ENCODE measurements around the gene LRRC46.

The LRRC46 gene

DNA sequence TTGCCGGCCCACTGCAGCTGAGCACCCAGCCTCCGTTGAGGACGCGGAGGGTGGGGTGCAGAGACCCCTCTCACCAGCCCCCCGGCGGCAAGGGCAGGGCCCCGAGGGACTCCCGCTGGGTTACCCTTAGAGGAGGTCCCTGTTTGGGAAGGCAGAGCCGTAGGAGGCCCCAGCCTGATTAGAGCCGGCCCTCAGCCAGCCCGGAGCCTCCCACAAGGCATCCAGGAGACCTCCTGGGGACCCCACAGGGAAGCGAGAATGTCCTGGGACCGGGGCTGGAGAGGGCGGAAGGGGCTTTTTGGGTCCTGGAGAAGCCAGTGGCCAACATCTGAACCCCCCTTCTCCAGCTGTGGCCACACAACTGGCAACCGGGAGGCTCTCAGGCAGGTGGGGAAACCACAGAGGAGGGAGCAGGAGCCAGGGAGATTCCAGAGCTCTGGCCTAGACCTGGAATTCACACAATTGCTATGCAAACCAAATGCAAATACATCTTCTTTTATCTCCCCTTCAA is 41.2 kb downstream of the LRRC46 start:
- Histone ChIP-seq H3K79me2 (ENCODE audit: insufficient read depth, low read length) (no peaks in the 10 kb centered on the region), H3K36me3 (ENCODE audit: insufficient read depth, low read length) (no peaks in the 10 kb centered on the region), H3K4me1 (ENCODE audit: insufficient read depth, low read length, severe bottlenecking) (no peaks in the 10 kb centered on the region), H3K4me2 (ENCODE audit: low read length) (no peak overlapping the region), H3K9ac (ENCODE audit: low read length) (no peak overlapping the region), H3K9me3 (ENCODE audit: low read length) (no peaks in the 10 kb centered on the region), H3K27ac (ENCODE audit: low read depth, low read length, poor library complexity, severe bottlenecking) (no peak overlapping the region), H3K4me3 (ENCODE audit: low read depth, low read length, poor library complexity, severe bottlenecking) (no peak overlapping the region), H4K20me1 (ENCODE audit: insufficient read depth, low read length) (no peaks in the 10 kb centered on the region), H2AFZ (ENCODE audit: low read length) (no peak overlapping the region), H3K9me2 (ENCODE audit: low read depth, low read length) (no peaks in the 10 kb centered on the region), H3F3A (ENCODE audit: insufficient read depth, low read length) (no peaks in the 10 kb centered on the region), H3K27me3 (ENCODE audit: insufficient read depth, low read length) (peaks cover 10% of the 10 kb centered on the region)
- TF ChIP-seq EZH2 (IDR thresholded peaks at IDR 0.05; ENCODE audit: borderline replicate concordance, low read length), result no peak
- TF ChIP-seq, protein P1, sequence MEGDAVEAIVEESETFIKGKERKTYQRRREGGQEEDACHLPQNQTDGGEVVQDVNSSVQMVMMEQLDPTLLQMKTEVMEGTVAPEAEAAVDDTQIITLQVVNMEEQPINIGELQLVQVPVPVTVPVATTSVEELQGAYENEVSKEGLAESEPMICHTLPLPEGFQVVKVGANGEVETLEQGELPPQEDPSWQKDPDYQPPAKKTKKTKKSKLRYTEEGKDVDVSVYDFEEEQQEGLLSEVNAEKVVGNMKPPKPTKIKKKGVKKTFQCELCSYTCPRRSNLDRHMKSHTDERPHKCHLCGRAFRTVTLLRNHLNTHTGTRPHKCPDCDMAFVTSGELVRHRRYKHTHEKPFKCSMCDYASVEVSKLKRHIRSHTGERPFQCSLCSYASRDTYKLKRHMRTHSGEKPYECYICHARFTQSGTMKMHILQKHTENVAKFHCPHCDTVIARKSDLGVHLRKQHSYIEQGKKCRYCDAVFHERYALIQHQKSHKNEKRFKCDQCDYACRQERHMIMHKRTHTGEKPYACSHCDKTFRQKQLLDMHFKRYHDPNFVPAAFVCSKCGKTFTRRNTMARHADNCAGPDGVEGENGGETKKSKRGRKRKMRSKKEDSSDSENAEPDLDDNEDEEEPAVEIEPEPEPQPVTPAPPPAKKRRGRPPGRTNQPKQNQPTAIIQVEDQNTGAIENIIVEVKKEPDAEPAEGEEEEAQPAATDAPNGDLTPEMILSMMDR (IDR thresholded peaks at IDR 0.05; ENCODE audit: low read length), result no peak

DNA sequence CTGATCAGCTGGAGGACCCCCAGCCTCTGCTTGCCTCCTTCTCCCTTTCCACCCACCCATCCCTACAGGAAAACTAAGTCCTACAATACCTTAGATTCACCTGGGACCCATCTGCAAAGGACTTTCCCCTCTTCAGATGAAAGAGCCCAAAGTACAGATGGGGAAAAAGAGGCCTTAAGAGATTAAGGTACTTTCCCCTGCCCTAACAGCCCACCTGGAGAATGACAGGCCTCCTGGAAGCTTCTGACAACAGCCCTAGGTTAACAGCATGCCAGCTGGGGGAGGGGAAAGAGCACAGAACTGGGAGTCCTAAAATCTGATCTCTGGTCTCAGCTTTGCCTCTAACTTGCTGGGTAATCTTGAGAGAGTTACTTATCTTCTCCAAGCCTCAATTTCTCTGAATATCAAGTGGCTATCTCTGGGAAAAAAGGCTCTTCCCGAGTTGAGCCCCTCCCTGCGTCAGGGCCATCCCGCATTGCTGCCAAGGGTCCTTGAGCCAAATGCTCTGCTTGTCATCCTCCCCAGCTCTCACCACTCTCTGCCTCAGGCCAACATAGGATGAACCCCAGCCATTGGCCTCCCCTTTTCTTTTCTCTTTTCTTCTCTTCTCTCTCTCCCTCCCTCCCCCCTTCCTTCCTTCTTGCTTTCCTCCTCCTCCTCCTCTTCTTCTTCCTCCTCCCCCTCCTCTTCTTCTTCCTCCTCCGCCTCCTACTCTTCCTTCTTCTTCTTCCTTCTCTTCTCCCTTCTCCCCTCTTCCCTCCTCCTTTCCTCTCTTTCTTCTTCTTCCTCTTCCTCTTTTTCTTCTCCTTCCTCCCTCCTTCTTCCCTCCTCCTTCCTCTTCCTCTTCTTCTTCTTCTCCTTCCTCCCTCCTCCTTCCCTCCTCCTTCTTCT is 42.0 kb downstream of the LRRC46 start:
- Histone ChIP-seq H3K36me3 (ENCODE audit: insufficient read depth, low read length) (no peaks in the 10 kb centered on the region), H3K4me3 (ENCODE audit: low read depth, low read length, poor library complexity, severe bottlenecking) (no peak overlapping the region), H3K79me2 (ENCODE audit: insufficient read depth, low read length) (no peaks in the 10 kb centered on the region), H2AFZ (ENCODE audit: low read length) (no peak overlapping the region), H3F3A (ENCODE audit: insufficient read depth, low read length) (no peaks in the 10 kb centered on the region), H3K27ac (ENCODE audit: low read depth, low read length, poor library complexity, severe bottlenecking) (no peak overlapping the region), H3K9me2 (ENCODE audit: low read depth, low read length) (no peaks in the 10 kb centered on the region), H3K9ac (ENCODE audit: low read length) (no peak overlapping the region), H4K20me1 (ENCODE audit: insufficient read depth, low read length) (no peaks in the 10 kb centered on the region), H3K27me3 (ENCODE audit: insufficient read depth, low read length) (peaks cover 9% of the 10 kb centered on the region), H3K9me3 (ENCODE audit: low read length) (no peaks in the 10 kb centered on the region), H3K4me1 (ENCODE audit: insufficient read depth, low read length, severe bottlenecking) (no peaks in the 10 kb centered on the region), H3K4me2 (ENCODE audit: low read length) (no peak overlapping the region)
- no peak for TF ChIP-seq EZH2 (IDR thresholded peaks at IDR 0.05; ENCODE audit: borderline replicate concordance, low read length)
- TF ChIP-seq, protein P1 (IDR thresholded peaks at IDR 0.05; ENCODE audit: low read length), result no peak

DNA sequence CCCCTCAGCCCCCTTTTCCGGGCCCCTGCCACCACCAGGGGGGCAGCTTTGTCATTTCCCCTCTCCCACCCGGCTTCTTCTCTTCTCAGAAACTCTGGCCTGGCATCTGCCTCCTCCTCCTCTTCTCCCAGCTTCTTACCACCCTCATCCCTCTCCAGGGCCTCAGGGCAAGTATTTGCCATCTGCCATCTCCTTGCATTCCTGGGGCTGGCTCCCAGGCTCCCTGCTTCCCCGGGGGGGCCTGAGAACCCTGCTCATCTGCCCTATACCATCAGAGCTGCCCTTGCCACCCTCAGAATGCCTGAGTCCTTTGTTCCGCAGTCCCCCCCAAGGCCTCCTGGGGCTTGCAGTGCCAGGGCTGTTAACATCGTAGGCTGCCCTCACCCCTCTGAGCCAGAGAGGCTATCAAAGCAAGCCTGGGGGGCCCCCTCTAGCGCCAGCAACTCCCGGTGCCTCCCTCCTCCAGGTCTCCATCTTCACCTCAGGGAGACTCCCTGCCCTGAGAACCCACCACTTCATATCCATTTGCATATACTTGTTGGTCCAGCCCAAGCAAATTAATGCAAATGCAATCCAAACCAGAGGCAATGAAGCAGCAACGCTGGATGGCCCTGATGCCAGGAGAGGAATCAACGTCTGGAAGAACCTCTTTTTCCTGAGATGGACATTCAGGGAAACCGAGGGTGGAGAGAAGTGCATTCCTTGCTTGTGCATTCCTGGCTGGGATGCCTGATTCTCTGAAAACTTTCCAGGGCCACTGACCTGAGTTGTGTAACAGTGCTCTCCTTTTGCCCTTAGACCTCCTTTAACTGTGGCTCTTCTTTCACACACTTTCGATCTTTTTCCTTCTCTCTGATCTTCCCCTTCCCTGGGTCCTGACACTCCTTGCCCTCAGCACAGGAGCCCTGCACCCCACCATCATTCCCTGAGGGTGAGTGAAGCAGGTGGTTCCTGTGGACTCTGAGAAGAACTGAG is 43.8 kb downstream of the LRRC46 start:
- Histone ChIP-seq H4K20me1 (ENCODE audit: insufficient read depth, low read length) (no peaks in the 10 kb centered on the region), H2AFZ (ENCODE audit: low read length) (no peak overlapping the region), H3K4me1 (ENCODE audit: insufficient read depth, low read length, severe bottlenecking) (no peaks in the 10 kb centered on the region), H3K4me2 (ENCODE audit: low read length) (no peak overlapping the region), H3K4me3 (ENCODE audit: low read depth, low read length, poor library complexity, severe bottlenecking) (no peak overlapping the region), H3K79me2 (ENCODE audit: insufficient read depth, low read length) (no peaks in the 10 kb centered on the region), H3K27ac (ENCODE audit: low read depth, low read length, poor library complexity, severe bottlenecking) (no peak overlapping the region), H3K9me2 (ENCODE audit: low read depth, low read length) (no peaks in the 10 kb centered on the region), H3K9ac (ENCODE audit: low read length) (no peak overlapping the region), H3K9me3 (ENCODE audit: low read length) (no peaks in the 10 kb centered on the region), H3K27me3 (ENCODE audit: insufficient read depth, low read length) (no peaks in the 10 kb centered on the region; the same call in 1 of the 2 replicates), H3F3A (ENCODE audit: insufficient read depth, low read length) (no peaks in the 10 kb centered on the region), H3K36me3 (ENCODE audit: insufficient read depth, low read length) (no peaks in the 10 kb centered on the region)
- TF ChIP-seq EZH2 (IDR thresholded peaks at IDR 0.05; ENCODE audit: borderline replicate concordance, low read length), result no peak
- TF ChIP-seq, protein P1 (IDR thresholded peaks at IDR 0.05; ENCODE audit: low read length), result no peak
